ENCODE data around the gene EML4.
"Not testable (repeated sequence)": the region's sequence is repeated elsewhere in the genome, so short reads cannot be mapped to it uniquely, and the experiment has no call there.

EML4 gene

GRCh38 chr2:42172566-42172965 lies 3.4 kb downstream of the EML4 start:
- no peak for DNase-seq
- TF ChIP-seq GATA1 (IDR thresholded peaks at IDR 0.05; ENCODE audit: low read depth, low read length) = no peak
- no peak for TF ChIP-seq POLR2A (IDR thresholded peaks at IDR 0.05; ENCODE audit: low read length)

- DNase-seq = not testable (repeated sequence)
Observed at GRCh38 chr2:42173467-42173866, 4.3 kb downstream of the EML4 start.

GRCh38 chr2:42176992-42177738 lies 8.0 kb downstream of the EML4 start:
- no peak for DNase-seq
- TF ChIP-seq POLR2A (IDR thresholded peaks at IDR 0.05; ENCODE audit: low read length) (no peak), GATA1 (IDR thresholded peaks at IDR 0.05; ENCODE audit: low read depth, low read length) (no peak)

- no peak for DNase-seq
- TF ChIP-seq POLR2A (IDR thresholded peaks at IDR 0.05; ENCODE audit: low read length) (no peak), GATA1 (IDR thresholded peaks at IDR 0.05; ENCODE audit: low read depth, low read length) (no peak)
Observed at GRCh38 chr2:42178335-42178734, 9.2 kb downstream of the EML4 start.

GRCh38 chr2:42180300-42180699 lies 11.1 kb downstream of the EML4 start:
- TF ChIP-seq POLR2A (IDR thresholded peaks at IDR 0.05; ENCODE audit: low read length) (no peak), GATA1 (IDR thresholded peaks at IDR 0.05; ENCODE audit: low read depth, low read length) (no peak)
- DNase-seq = no peak

- TF ChIP-seq POLR2A (IDR thresholded peaks at IDR 0.05; ENCODE audit: low read length) (no peak), GATA1 (IDR thresholded peaks at IDR 0.05; ENCODE audit: low read depth, low read length) (no peak)
- DNase-seq = no peak
Observed at GRCh38 chr2:42182654-42183308, 13.6 kb downstream of the EML4 start.

- TF ChIP-seq POLR2A (IDR thresholded peaks at IDR 0.05; ENCODE audit: low read length) (no peak), GATA1 (IDR thresholded peaks at IDR 0.05; ENCODE audit: low read depth, low read length) (no peak)
- DNase-seq = no peak
Observed at GRCh38 chr2:42183775-42184174, 14.6 kb downstream of the EML4 start.

- TF ChIP-seq GATA1 (IDR thresholded peaks at IDR 0.05; ENCODE audit: low read depth, low read length) (no peak), POLR2A (IDR thresholded peaks at IDR 0.05; ENCODE audit: low read length) (no peak)
- no peak for DNase-seq
Observed at GRCh38 chr2:42184346-42184745, 15.2 kb downstream of the EML4 start.

GRCh38 chr2:42185220-42185921 lies 16.2 kb downstream of the EML4 start:
- no peak for TF ChIP-seq POLR2A (IDR thresholded peaks at IDR 0.05; ENCODE audit: low read length)
- TF ChIP-seq GATA1 (IDR thresholded peaks at IDR 0.05; ENCODE audit: low read depth, low read length) = no peak
- no peak for DNase-seq

- DNase-seq = no peak
- TF ChIP-seq GATA1 (IDR thresholded peaks at IDR 0.05; ENCODE audit: low read depth, low read length) (no peak), POLR2A (IDR thresholded peaks at IDR 0.05; ENCODE audit: low read length) (no peak)
Observed at GRCh38 chr2:42186366-42186765, 17.2 kb downstream of the EML4 start.

- DNase-seq = no peak
- TF ChIP-seq GATA1 (IDR thresholded peaks at IDR 0.05; ENCODE audit: low read depth, low read length) (no peak), POLR2A (IDR thresholded peaks at IDR 0.05; ENCODE audit: low read length) (no peak)
Observed at GRCh38 chr2:42186945-42187632, 17.9 kb downstream of the EML4 start.

- TF ChIP-seq GATA1 (IDR thresholded peaks at IDR 0.05; ENCODE audit: low read depth, low read length) = no peak
- TF ChIP-seq POLR2A (IDR thresholded peaks at IDR 0.05; ENCODE audit: low read length) = no peak
- no peak for DNase-seq
Observed at GRCh38 chr2:42187886-42188285, 18.7 kb downstream of the EML4 start.

- DNase-seq = no peak
- TF ChIP-seq POLR2A (IDR thresholded peaks at IDR 0.05; ENCODE audit: low read length) (no peak), GATA1 (IDR thresholded peaks at IDR 0.05; ENCODE audit: low read depth, low read length) (no peak)
Observed at GRCh38 chr2:42189235-42189566, 20.0 kb downstream of the EML4 start.

- TF ChIP-seq GATA1 (IDR thresholded peaks at IDR 0.05; ENCODE audit: low read depth, low read length) (no peak), POLR2A (IDR thresholded peaks at IDR 0.05; ENCODE audit: low read length) (no peak)
- DNase-seq = no peak
Observed at GRCh38 chr2:42190191-42190590, 21.0 kb downstream of the EML4 start.
